Measurements from ENCODE around the gene TM7SF3. TPM values are rescaled to one million over a fixed set of nuclear protein-coding genes. Genes with fewer than 3 reads are reported as not detected.

Gene TM7SF3
- polyA plus RNA-seq, 3 donors from 2014 or later: 76.1 to 109 (median 78.1) TPM

Other genes with a start within 250 kb of the TM7SF3 start
- 10 to 100 TPM in 1 of 3 donors, 1 to 10 TPM in 2; 7.2 to 23.4 (median 7.4) TPM for gene ITPR2, start 181.2 kb downstream of the TM7SF3 start, polyA plus RNA-seq
- 10 to 100 TPM; 11.4 to 27.2 (median 21.9) TPM for gene INTS13, start 76.4 kb downstream of the TM7SF3 start, polyA plus RNA-seq
- 10 to 100 TPM; 70.7 to 95.1 (median 85.2) TPM for gene FGFR1OP2, start 75.9 kb downstream of the TM7SF3 start, polyA plus RNA-seq
- 10 to 100 TPM; 12.5 to 20.2 (median 18.8) TPM for gene MED21, start 8.2 kb upstream of the TM7SF3 start, polyA plus RNA-seq
- not detected for gene C12orf71, start 68.2 kb upstream of the TM7SF3 start, polyA plus RNA-seq
- gene STK38L, start 229.9 kb upstream of the TM7SF3 start, polyA plus RNA-seq: 10 to 100 TPM in 2 of 3 donors, 1 to 10 TPM in 1; 9.7 to 12.4 (median 11.7) TPM

Measured in immature natural killer cell (primary cell).